ENCODE measurements around the gene SLC35A3. TPM values are rescaled to one million over a fixed set of nuclear protein-coding genes. Genes with fewer than 3 reads are reported as not detected.

SLC35A3 gene
- total and polyA plus RNA-seq, 9 of the 15 experiments (the other 6 are each of a cell fraction or from before 2014, with no cell fraction given) = 3.5 to 21.7 (median 13.2) TPM

DNA sequence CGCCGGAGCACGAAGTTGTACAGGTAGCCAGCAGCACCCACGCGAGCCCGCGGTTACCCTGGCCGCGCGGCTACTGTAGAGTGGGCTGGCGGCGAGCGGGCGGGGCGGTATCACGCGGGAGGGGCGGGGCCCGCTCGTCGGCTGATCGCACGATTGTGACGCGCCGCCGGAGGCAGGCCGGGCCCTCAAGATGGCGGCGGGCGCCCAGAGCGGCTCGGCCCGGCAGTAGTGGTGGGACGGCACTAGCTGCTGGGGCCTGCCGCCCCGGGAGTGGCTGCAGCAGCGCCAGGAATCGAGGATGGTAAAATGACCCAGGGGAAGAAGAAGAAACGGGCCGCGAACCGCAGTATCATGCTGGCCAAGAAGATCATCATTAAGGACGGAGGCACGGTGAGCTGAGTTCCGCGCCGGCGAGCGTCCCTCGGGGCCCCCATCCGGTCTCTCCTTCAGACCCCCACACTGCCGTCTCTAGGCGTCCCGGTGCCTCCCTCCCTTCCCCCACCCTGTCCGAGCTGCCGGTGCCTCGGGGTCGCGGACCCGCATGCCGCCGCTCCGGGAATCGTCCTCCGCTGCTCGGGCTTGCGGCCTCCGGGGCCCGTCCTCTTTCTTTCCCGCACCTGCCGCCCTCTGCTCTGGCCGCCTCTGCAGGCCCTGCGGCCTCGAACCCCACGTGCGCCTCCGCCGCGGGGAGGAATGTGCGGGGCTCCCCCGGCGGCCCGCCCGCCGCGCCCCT is 68.3 kb downstream of the SLC35A3 start (continued):
- no peak for TF ChIP-seq MIER1 (IDR thresholded peaks at IDR 0.05; ENCODE audit: low read depth)
- TF ChIP-seq ZNF584 (CRISPR knock-in tag; IDR thresholded peaks at IDR 0.05; ENCODE audit: low read depth) = no peak
- no peak for TF ChIP-seq SMARCB1 (IDR thresholded peaks at IDR 0.05; ENCODE audit: insufficient read length, low read depth)
- peak; percentile 90 for TF ChIP-seq POLR2B (IDR thresholded peaks at IDR 0.05; ENCODE audit: low read depth, partially characterized antibody)
- no peak for TF ChIP-seq ID3 (CRISPR knock-in tag; IDR thresholded peaks at IDR 0.05)
- no peak for TF ChIP-seq ID3 (tag; IDR thresholded peaks at IDR 0.05)
- no peak for TF ChIP-seq ZNF184 (CRISPR knock-in tag; IDR thresholded peaks at IDR 0.05)
- TF ChIP-seq FOXM1 (IDR thresholded peaks at IDR 0.05; ENCODE audit: low read depth) = no peak
- no peak for TF ChIP-seq FOXM1 (CRISPR knock-in tag; IDR thresholded peaks at IDR 0.05; ENCODE audit: low read depth)
- TF ChIP-seq, protein P1, sequence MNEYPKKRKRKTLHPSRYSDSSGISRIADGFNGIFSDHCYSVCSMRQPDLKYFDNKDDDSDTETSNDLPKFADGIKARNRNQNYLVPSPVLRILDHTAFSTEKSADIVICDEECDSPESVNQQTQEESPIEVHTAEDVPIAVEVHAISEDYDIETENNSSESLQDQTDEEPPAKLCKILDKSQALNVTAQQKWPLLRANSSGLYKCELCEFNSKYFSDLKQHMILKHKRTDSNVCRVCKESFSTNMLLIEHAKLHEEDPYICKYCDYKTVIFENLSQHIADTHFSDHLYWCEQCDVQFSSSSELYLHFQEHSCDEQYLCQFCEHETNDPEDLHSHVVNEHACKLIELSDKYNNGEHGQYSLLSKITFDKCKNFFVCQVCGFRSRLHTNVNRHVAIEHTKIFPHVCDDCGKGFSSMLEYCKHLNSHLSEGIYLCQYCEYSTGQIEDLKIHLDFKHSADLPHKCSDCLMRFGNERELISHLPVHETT (CRISPR knock-in tag; conservative IDR thresholded peaks at IDR 0.05 in 1 of 2, IDR thresholded peaks at IDR 0.05 in 1 of 2) = no peak; a peak in 1 of 4 replicates
- no peak for TF ChIP-seq NFXL1 (CRISPR knock-in tag; IDR thresholded peaks at IDR 0.05)
- no peak for TF ChIP-seq GABPB2 (CRISPR knock-in tag; conservative IDR thresholded peaks at IDR 0.05)
- TF ChIP-seq, protein P2, sequence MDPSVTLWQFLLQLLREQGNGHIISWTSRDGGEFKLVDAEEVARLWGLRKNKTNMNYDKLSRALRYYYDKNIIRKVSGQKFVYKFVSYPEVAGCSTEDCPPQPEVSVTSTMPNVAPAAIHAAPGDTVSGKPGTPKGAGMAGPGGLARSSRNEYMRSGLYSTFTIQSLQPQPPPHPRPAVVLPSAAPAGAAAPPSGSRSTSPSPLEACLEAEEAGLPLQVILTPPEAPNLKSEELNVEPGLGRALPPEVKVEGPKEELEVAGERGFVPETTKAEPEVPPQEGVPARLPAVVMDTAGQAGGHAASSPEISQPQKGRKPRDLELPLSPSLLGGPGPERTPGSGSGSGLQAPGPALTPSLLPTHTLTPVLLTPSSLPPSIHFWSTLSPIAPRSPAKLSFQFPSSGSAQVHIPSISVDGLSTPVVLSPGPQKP (CRISPR knock-in tag; IDR thresholded peaks at IDR 0.05) = no peak
- TF ChIP-seq SP1 (CRISPR knock-in tag; IDR thresholded peaks at IDR 0.05) = peak; percentile 90
- no peak for TF ChIP-seq TRIM24 (IDR thresholded peaks at IDR 0.05)
- TF ChIP-seq ZNF134 (CRISPR knock-in tag; conservative IDR thresholded peaks at IDR 0.05) = no peak
- no peak for TF ChIP-seq HOXB6 (CRISPR knock-in tag; IDR thresholded peaks at IDR 0.05; ENCODE audit: borderline replicate concordance)
- peak; percentile 94 for TF ChIP-seq CCNT2 (IDR thresholded peaks at IDR 0.05; ENCODE audit: borderline replicate concordance, extremely low read depth, insufficient read length, low read depth, low read length)
- peak; percentile 85 for TF ChIP-seq ZFX (CRISPR knock-in tag; IDR thresholded peaks at IDR 0.05)
- peak; percentile 5 to 68; a peak in 3 of 4 replicates for TF ChIP-seq SIN3A (IDR thresholded peaks at IDR 0.05; ENCODE audit: borderline replicate concordance in 2 of 2, control insufficient read depth in 1 of 2, low read depth in 2 of 2, low read length in 2 of 2)
